HG02588 (cell line): Measurements from ENCODE around the gene PYROXD2.

Experiments
- ATAC-seq: cut with Tn5 transposase; IDR thresholded peaks from one replicate; pipeline ENCODE4 v1.9.1; 2021; ENCODE audit warnings: mild to moderate bottlenecking, moderate library complexity; ENCODE audit not compliant: unreplicated experiment

PYROXD2 gene

DNA sequence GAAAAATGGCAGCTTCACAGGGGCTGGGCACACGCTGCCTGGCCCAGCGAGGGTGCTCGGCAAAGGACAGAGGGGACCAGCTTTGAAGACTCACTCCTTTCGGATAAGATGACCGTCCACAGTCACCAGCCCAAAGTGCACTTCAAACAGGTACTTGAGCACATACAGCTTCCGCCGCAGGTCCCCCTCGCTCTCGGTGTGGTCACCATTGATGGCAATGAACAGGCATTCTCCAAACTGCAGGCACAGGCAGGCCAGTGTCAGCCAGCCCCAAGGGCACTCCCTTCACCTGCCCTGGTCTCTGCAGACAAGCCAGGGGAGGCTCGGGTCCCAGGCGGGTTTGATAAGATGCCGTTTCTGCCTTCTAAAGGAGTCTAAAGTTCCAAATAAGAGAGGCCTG lies 20.2 kb upstream of the PYROXD2 start:
- no peak for ATAC-seq

DNA sequence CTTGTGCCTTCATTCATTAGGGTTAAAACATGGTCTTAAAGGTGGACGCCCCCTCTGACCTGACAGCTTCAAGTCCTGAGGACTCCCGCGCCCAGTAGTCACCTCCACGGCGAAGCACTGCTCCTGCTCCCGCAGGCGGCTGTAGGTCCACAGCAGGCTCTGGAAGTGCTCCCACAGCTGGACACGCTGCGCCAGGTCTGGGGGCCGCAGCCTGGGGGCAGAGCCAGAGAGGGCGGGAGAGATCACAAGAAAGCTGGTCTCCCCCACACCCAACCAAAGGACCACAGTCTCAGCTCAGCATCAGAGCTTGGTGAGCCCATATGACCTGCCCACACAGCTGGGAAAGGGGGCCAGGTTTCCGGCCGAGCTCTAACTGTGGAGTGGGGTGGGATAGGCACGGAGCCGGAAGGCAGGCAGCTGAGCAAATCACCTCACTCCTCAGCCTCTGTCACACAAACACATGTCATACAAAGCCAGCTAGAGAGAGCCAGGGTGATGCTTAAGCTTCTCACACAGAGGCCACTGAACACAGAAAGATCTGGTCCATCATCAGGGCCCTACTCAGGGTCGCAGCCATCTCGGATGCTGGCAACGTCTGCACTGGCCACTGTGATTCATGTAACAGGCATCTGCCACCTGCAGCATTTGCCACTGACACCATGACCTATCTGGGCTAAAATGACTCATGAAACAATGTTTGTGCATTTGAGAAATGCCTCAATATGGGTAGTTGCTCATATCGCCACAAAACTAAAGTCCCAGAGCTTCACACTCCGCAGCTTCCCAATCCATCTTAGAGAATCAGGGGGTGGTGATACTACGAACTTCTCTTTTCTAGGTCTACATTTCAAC lies 19.1 kb upstream of the PYROXD2 start:
- no peak for ATAC-seq

DNA sequence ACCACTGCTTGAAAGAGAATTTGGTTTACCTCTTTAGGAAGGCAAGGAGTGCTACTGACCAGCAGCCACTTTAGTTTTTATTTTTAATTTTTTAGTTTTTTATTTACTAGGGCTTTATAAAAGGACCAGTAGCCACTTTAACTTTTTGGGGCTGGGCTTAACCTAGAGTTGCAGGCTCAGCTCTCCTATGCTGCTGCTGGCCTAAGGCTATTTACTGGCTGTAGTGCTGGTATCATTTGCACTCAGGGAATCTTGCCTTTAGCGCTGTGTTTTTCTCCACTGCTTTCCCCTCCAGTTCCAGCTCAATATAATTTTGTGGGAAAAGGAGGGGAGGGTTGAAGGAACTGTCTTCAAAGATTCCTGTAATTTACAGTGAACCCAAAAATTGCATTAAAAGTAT lies 18.4 kb upstream of the PYROXD2 start:
- ATAC-seq = no peak

DNA sequence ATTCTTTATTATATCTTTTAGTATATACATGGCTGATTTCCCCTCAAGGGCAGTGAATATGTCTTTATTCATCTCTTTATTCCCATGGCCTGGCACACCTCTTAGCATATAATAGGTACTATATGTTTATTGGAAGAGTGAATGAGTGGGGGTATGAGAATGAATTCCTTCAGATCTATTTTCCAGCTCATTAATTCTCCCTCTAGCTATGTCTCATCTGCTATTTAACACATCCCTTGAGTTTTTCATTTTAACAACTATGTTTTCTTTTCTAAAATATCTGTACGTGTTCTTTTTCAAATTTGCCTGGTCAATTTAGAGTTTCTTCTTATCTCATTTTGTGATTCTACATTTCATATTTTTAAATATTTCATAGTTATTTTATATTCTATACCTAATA lies 17.3 kb upstream of the PYROXD2 start:
- ATAC-seq = no peak

DNA sequence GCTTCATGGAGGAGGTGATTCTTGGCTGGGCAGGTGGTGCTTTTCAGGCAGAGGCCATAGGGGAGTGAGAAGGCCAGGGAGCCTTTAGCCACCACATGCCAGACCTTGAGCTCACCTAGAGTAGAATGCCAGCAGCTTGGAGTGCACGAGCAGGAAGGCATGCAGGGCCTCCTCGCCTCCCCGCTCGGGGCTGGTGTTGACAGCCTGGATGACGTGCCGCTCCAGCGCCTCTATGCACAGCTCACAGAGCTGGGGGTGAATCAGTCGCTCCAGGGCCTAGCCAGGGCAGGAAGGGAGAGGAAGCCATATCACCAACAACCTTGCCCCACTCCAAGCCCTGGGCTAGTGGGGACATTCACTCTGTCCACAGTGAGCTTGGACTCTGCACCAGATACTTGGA lies 16.0 kb upstream of the PYROXD2 start:
- no peak for ATAC-seq

DNA sequence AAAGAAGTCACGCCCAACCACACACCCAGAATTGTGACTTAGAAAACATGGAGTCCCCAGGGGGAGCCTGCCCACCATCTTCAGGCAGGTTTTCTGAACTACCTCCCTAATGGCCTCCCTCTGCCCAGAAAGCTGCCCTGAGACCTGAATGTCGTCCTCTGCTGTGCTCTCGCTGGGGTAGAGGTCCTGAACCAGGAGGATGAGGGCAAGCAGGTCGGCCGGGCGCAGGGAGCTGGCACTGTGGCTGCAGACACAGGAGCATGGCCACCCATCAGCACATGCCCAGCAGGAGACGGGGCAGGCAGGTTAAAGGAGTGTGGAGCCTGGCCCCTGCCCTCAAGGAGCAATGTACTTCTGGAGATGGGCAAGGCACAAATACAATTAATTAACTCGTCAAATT lies 15.4 kb upstream of the PYROXD2 start:
- no peak for ATAC-seq

DNA sequence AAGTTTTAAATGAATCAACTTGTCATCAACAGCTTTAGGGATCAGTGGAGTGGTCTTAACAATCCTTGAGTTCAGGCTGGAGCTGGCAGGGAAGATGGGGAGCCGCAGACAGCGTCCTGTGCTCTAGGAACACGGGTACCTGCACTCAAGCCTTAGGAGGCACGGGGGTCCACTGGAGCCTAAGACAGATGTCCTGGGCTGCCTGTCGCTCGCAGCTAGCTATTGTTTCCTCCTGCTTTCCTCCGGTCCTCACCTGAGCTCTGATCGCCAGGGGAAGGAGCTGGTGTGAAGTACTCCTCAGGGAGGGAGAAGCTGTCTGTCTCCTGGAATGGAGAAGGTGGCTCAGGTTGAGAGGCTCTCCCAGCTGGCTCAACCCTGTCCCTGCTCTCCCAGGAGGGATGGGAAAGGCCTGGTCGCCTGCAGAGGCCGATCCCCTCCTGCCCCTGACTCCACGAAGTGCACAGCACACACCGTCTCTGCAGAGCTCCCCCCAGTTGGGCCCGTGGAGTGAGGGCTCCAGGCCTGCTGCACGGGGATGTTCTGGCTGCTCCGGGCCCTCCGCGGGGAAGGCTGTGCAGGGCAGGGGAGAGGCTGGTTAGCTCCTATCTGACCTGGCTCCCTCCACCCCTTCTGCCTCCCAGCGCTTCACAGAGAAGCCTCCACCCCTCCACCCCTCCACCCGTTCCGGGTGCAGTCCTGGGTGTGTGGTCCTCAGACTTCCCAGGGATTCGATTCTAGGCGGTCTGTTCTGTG lies 14.5 kb upstream of the PYROXD2 start:
- no peak for ATAC-seq

DNA sequence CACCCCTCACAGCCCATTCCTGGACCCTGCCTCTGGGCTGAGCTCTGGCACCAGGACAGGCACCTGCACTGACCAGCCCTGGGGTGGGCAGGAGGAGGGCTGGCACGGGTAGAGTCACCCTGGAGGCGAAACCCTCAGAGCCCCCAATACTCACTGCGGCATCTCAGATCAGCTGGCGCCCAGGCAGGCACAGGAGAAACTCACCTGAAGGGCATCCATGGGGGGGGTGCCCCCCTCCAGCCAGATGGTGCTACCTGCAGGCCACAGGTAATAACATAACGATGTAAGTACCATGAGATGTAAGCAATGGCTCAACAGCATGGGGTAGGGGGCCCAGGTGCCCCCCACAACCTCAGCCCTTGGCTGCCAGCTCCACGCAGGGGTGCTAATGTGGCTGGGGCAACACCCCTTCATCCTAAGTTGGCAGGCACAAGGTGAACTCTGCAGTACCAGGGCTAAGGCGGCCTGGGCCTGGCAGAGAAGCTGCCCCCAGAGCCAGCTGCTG lies 12.1 kb upstream of the PYROXD2 start:
- ATAC-seq = no peak

DNA sequence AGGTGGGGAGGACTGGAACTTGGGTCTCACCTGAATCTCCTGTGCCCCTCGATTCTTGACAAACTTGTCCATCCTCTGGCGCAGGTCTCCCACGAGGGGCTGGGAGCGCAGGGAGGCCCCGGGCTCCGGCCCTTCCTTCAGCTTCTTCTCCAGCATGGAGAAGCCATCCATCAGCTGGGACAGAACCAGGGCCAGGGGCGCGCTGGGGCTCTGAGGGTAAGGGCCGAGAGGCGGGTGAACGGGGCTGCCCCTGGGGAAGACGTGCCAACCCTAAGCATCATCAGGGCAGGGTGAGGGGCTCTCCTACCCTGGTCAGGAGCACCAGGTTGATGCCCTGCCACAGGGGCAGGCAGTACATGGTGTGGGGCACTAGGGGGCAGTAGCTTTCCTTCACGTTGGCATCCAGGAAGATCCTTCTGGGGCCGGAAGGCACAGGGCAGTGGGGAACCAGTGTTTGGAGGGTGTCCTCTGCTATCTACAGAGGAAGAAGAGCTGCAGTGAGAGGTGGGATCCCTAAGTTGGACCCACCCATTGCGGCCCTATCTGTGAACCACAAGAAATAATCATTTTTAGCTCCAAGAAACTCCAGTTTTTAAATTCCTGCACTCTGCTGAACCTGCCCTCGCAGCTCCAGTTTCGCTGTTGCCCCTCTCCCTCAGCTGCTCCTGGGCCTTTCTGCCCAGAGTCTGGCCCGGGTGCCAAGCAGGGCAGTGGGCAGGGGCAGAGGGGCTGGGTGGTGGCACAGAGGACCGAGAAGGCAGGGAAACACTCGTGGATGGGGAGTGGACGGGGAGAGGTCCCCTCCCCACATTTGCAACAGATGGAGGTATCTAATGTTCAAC lies 10.8 kb upstream of the PYROXD2 start:
- peak; percentile 53 for ATAC-seq

DNA sequence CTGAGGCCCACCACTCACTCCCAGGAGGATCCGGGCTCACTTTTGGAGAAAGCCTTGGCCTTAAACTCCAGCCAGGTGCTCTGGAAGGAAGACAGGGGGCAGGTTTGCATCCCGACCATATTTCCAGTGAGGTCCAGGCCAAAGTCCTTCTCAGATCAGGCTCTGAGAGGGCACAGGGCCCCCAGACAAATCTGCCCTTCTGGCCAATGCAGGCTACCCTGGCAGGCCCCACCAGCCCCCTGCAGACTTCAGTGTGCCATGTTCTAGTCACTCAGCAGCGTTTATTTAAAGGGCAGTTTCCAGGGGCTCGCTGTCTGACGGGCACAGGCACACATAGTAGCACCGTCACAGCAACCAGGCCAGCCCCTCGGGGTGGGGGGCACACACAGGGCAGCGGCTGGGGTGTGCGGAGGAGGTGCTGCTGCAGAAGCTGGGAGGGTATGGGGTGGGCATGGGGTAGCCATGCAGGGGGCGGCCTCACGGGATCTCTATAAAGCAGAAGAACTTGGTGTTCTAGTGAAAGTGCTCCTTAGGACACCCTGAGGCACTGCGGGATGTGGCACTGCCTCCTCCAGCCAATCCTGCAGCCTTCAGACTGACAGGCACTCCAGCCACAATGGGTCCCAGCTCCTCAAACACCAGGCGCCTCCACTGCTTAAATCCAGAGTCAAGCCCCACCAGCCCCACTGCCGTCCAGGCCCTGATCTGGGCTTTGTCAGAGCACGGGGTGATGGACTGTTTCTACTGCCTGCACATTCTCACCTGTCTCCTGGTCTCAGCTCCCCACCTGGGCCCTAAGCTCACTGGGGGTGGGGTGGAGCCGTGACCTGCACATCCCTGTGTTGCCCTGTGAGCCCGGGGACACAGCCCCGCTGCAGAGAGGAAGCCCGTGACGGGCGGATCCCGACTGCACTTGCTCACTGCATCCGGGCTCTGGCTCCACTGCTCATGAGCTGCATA lies 9.6 kb upstream of the PYROXD2 start:
- ATAC-seq = no peak

DNA sequence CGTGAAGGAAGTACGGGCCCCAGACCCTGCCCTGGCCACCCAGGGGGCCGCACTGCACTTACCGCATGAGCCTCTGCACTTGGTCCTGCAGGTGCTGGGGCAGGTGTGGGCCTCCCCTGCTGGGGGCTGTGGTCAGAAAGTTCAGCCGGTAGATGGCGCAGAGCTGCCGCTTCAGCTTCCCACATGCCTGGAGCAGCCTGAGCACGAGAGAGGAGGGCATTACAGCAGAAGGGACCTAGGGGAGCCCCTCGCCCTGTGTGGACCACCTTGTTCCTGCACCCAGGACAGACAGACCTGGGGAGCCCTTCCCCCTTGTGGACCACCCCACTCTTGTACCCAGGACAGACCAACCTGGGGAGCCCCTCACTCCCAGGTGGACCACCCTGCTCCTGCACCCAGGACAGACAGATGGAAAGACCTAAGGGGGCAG lies 8.7 kb upstream of the PYROXD2 start:
- ATAC-seq = no peak

DNA sequence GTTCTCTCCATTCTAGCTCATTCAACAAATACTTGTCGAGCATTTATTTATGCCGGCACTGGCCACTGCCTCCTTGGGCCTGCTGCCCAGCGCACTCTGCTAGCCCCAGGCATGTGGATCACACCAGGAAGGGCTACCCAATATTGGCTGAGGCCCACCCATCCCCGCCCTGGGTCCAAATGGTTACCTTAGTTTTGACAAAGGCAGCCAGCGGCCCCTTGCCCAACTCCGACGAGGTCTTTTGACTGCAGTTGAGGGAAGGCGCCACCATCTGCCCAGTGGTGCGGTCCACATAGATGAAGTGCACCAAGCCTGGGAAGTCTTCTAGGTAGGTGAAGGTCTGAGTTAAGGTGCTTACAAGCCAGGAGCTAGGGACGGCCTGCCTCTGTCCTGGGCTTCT lies 7.2 kb upstream of the PYROXD2 start:
- no peak for ATAC-seq

DNA sequence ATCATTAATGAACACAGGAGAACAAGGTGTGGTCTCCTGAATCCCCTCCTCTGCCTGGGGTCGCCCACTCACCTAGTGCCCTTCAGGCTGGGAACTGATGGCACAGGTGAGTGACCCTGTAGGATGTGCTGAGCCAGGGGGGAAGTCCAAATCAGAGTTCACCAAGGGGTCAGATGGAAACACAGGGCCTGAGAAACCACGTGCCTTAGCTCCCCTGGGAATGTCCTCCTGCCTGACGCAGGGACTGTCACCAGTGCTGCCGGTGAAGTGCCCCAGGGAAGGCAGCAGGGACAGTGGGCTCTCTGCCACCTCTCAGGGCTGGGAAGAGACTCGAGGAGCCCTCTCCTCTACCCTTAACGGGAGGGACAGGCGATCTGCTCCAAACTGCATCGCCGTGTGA lies 5.8 kb upstream of the PYROXD2 start:
- no peak for ATAC-seq

DNA sequence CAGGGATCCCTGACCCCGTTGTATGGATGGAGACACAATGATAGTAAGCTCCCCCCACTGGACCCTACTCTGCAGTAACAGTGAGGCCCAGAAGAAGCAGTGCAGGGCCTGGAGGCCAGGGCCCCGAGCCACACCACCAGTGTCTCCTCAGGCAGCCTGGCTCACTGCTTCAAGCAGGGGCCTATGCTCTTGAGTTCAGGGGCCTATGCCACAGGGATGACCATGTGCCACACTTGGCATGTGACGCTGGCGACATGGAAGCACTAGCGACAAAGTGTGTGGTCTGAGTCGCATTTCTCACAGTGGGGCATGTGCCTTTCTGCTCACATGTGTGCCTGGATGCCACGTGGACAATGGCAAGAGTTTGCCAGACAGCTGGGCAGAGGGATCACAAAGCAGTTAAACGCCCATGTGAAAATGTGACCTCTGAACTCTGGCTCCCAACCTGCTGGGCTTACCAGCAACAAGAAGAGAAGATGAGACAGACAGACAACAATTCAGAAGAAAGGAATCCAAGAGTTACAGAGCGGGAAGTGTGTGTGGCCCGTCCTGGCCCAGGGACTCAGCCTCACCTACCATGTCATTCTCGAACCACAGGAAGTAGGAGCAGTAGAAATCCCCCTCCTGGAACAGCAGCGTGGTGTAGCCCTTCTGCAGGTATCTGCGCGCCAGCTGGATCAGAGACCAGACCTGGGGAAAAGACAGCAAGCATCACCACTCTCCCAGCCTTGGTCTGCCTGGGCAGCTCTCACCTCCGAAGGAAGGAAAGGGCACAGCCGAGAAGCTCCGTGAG lies 4.7 kb upstream of the PYROXD2 start:
- no peak for ATAC-seq

DNA sequence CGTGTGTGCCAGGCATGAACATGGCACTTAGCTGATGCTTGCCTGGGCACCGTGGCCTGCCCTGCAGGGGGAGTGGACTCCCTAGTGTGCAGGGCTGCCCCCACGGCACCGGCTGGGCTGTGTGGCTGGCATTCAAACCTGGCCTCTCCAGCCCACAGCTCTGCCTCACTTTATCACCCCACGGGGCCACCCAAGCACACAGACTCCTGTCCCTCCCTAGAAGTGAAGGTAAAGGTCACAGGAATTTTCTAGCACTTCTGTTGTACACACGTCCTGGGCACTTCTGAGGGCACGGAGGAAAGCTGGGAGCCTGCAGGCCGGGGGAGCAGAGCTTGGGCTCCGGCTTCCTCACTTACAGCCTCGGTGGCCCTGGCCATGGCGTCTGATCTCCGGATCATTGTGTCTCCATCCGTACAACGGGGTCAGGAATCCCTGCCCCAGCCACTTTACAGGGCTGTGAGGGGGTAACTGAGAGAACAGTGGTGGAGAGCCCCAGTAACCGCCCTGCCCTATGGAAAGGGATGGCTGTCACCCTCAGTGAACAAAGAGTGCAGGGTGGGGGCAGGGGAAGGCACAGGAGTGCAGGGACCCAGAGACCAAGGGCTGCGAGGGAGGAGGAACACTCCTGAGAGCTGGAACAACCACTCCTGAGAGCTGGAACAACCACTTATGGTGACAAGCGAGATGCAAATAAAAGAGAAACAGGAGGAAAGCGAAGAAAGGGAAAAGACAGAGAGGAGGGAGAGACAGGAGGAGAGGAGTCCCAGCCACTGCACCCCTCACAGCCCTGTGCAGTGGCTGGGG lies 3.9 kb upstream of the PYROXD2 start:
- ATAC-seq = no peak

DNA sequence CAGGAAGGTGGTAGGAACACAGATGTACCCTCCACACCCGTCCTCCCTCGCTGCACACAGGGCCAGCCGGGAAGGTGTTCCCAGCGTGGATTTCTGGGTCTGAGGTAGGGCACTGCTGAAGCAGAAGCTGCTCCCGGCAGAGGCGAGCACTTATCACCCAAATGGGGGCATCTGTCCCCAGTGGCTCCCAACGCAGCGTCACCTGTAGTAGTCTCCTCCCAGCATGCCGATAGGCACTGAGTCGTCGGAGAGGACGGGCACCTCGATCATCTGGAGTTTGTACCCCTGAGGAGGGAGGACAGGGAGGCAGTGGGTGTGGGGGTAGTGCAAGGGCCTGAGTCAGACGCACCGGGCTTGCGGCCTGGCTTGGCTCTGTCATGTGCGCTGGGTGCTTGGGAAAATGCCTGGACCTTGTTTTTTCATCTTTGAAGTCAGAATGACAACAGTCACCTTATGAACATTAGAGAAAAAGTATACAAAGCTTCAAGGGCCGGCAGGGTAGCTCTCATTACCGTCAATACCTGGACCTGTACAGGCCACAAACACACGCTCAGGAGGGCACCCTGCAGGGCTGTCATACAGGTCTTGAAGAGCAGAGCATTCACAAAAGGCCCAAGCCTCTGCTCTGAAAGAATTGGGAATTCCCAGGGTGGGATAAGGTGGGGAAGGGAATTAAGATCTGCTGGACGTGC lies 3.1 kb upstream of the PYROXD2 start:
- no peak for ATAC-seq

DNA sequence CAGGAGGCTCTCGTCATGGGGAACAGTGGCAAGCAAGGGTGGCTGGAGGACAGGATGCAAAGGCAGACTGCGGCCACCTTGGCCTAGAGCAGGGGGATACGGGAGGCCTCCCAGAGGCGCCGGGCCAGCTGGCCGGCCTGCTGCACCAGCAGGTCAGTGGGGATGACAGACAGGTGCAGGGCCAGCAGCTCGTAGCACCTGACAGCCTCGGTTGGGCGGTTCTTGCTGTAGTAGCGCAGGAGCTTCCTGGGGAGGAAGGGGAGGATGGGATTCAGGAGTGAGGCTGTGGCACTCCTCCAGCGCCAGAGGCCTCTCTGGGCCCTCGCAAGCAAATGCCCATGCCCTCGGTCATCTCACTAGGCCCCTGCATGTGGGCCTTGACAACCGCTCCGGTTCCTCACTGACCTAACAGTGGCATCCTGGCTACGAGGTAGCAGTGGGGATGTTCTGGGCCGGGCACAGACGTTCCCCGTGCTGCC lies 2.5 kb upstream of the PYROXD2 start:
- no peak for ATAC-seq
